Breast epithelium (tissue), 4 donors: ENCODE results near the gene NXN. TPM values are rescaled to one million over a fixed set of nuclear protein-coding genes. Genes with fewer than 3 reads are reported as not detected.

Source experiments
- DNase-seq, 2 donors: peaks; one replicate each; pipeline ENCODE4 v3.0.0-alpha.2; 2019; ENCODE audit warnings: low spot score in 2 of 2
- H3K27ac ChIP-seq, 2 donors: fragments of 200-600 bp; sonication (generic) in 1 of 2; one replicate each; pipeline ENCODE4 v1.5.1; 2016 to 2019; ENCODE audit warnings: mild to moderate bottlenecking in 1 of 2
- H3K27me3 ChIP-seq, 2 donors: fragments of 200-600 bp; sonication (generic) in 1 of 2; one replicate each; pipeline versions ENCODE4 v1.5.1 to v1.6.0; 2017 to 2019; ENCODE audit warnings: control low read depth in 1 of 2, mild to moderate bottlenecking in 1 of 2
- H3K36me3 ChIP-seq: fragments of 200-600 bp; one replicate; pipeline ENCODE4 v1.5.1; 2019
- H3K4me1 ChIP-seq, 2 donors: fragments of 200-600 bp; sonication (generic); one replicate each; pipeline ENCODE4 v1.5.1; 2016 to 2019; ENCODE audit warnings: control low read depth in 1 of 2
- H3K4me3 ChIP-seq, 3 donors: fragments of 200-600 bp; sonication (generic); 1 replicate in 2 of 3; 2 replicates in 1 of 3; pipeline ENCODE4 v1.5.1; 2016 to 2019; ENCODE audit warnings: mild to moderate bottlenecking in 3 of 3, moderate library complexity in 2 of 3
- H3K9me3 ChIP-seq, 2 donors: fragments of 200-600 bp; sonication (generic) in 1 of 2; one replicate each; pipeline ENCODE4 v1.5.1; 2016 to 2019; ENCODE audit warnings: control low read depth in 1 of 2
- POLR2A ChIP-seq: fragments of 450-650 bp; IDR thresholded peaks from one replicate; pipeline ENCODE4 v1.6.1; 2016; ENCODE audit warnings: antibody characterized with exemption, mild to moderate bottlenecking, moderate library complexity
- POLR2AphosphoS5 ChIP-seq, 3 donors: sonication (generic); formaldehyde crosslinking; IDR thresholded peaks; one replicate each; pipeline ENCODE4 v1.6.1; 2017; ENCODE audit warnings: antibody characterized with exemption in 3 of 3
- intact Hi-C: fragments of 100-400 bp; cut with DNase I; formaldehyde crosslinking; loops from one replicate; pipeline ENCODE4 v1.15.1; 2023; ENCODE audit warnings: low total_unique reads
- total RNA-seq, 3 donors: library from RNA; depleted of rRNA; stranded (reverse); fragments of >200 nt; gene quantifications; one replicate each; pipeline ENCODE4 v1.1.0, GENCODE V29; 2016
- TF ChIP-seq, protein P1 (sequence below), 3 donors: fragments of 450-650 bp; IDR thresholded peaks; one replicate each; pipeline ENCODE4 v1.5.1; 2016 to 2017; ENCODE audit warnings: antibody characterized with exemption in 3 of 3, mild to moderate bottlenecking in 3 of 3, moderate library complexity in 3 of 3

The NXN gene
- total RNA-seq, 3 donors from 2014 or later, result 9.3 to 14.3 (median 12.8) TPM

DNA sequence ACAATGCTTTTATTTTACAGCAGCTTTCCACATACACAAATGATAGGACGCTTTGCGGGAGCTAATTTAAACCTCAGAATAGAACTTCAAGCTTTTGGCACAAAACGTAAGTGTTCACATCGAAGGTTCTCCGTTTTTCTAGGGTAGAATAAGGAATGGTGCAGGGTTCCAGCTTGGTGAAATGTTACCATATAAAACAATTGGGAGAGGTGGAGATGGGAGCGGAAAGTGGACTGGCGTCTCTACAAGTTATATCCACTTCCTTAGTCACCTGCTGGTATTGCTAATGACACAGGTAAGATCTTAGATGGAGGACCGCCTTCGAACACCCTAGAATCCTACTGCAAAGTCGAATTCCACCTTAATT is 1.7 kb upstream of the NXN start:
- no peak overlapping the region for H3K4me3 ChIP-seq
- no peak for DNase-seq
- no peak for TF ChIP-seq POLR2A
- TF ChIP-seq POLR2AphosphoS5 (IDR thresholded peaks at IDR 0.05), result no peak
- TF ChIP-seq, protein P1, sequence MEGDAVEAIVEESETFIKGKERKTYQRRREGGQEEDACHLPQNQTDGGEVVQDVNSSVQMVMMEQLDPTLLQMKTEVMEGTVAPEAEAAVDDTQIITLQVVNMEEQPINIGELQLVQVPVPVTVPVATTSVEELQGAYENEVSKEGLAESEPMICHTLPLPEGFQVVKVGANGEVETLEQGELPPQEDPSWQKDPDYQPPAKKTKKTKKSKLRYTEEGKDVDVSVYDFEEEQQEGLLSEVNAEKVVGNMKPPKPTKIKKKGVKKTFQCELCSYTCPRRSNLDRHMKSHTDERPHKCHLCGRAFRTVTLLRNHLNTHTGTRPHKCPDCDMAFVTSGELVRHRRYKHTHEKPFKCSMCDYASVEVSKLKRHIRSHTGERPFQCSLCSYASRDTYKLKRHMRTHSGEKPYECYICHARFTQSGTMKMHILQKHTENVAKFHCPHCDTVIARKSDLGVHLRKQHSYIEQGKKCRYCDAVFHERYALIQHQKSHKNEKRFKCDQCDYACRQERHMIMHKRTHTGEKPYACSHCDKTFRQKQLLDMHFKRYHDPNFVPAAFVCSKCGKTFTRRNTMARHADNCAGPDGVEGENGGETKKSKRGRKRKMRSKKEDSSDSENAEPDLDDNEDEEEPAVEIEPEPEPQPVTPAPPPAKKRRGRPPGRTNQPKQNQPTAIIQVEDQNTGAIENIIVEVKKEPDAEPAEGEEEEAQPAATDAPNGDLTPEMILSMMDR (IDR thresholded peaks at IDR 0.05), result no peak
- no peaks in the 10 kb centered on the region for H3K36me3 ChIP-seq
- intact Hi-C loops, result loop anchor here (5.0 kb wide), 1 partner anchor 184 kb away; no protein-coding TSS in a partner anchor
- peaks cover 0 to 8% of the 10 kb centered on the region in 2 donors for H3K4me1 ChIP-seq
- no peak overlapping the region for H3K27ac ChIP-seq
- no peaks in the 10 kb centered on the region for H3K27me3 ChIP-seq
- H3K9me3 ChIP-seq, result no peaks in the 10 kb centered on the region

DNA sequence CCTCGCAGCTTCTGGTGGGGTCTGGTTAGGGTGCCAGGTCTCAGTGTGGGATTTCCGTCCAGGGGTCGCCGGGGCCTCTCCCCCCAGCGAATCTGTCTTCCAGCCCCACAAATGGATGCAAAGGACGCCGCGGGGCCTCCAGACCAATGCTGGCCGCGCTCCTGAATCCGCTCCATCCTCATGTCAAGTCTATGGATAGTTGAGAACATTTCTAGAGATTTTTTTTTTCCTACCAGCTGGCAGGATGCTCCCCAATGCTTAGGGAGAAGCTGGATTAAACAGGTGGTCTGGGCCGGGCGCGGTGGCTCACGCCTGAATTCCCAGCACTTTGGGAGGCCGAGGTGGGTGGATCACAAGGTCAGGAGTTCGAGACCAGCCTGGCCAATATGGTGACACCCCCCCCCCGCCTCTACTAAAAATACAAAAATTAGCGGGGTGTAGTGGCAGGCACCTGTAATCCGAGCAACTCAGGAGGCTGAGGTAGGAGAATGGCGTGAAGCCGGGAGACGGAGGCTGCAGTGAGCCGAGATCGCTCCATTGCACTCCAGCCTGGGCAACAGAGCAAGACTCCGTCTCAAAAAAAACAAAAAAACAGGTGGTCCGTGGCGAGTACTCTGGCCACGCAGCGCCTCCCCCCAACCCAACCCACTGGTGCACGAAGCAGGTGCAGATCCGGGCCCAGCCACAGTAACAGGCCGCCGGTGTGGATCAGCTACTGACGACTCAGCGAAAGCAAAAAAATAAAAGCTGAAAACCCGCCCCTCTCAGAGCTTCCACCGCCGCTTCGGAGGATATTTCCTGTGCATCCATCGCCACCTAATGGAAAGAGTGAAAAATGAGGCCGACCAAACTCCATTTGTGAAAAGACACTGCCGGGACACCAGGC is 1.1 kb upstream of the NXN start:
- Histone ChIP-seq H3K36me3 (no peaks in the 10 kb centered on the region), H3K4me3 (peak overlapping the region; percentile 58 to 85 (median 72)), H3K27me3 (no peaks in the 10 kb centered on the region), H3K27ac (peak overlapping the region; percentile 78 to 85), H3K4me1 (peaks cover 0 to 8% of the 10 kb centered on the region in 2 donors), H3K9me3 (no peaks in the 10 kb centered on the region)
- intact Hi-C loops, result loop anchor here (5.0 kb wide), 1 partner anchor 183 kb away; no protein-coding TSS in a partner anchor
- DNase-seq, result peak; percentile 72 to 76
- peak in 2 of 3 donors; percentile 47 to 64 for TF ChIP-seq POLR2AphosphoS5 (IDR thresholded peaks at IDR 0.05)
- TF ChIP-seq, protein P1 (IDR thresholded peaks at IDR 0.05), result peak; percentile 73 to 91 (median 84)
- no peak for TF ChIP-seq POLR2A

DNA sequence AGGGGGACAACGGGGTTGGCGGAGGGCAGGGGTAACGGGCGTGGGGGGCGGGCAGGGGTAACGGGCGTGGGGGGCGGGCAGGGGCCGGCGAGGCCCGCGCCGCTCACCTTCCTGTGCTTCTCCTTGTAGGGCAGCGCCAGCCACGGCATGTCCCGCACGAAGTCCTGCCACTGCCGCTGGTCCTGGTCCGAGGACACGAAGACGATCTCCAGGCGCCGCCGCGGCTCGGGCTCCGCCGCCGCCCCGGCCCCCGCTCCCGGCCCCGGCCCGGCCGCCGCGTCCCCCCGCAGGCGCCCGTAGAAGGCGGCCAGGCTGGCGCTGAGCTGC is 401 bp downstream of the NXN start:
- TF ChIP-seq POLR2A, result no peak
- TF ChIP-seq POLR2AphosphoS5 (IDR thresholded peaks at IDR 0.05), result no peak
- TF ChIP-seq, protein P1 (IDR thresholded peaks at IDR 0.05), result no peak
- no peaks in the 10 kb centered on the region for H3K9me3 ChIP-seq
- peak overlapping the region; percentile 57 to 85 for H3K27ac ChIP-seq
- no peaks in the 10 kb centered on the region for H3K27me3 ChIP-seq
- H3K4me1 ChIP-seq, result peaks cover 0 to 8% of the 10 kb centered on the region in 2 donors
- intact Hi-C loops, result no loop called here
- H3K4me3 ChIP-seq, result peak overlapping the region; percentile 58 to 85 (median 72)
- no peaks in the 10 kb centered on the region for H3K36me3 ChIP-seq
- DNase-seq, result peak in 1 of 2 donors; percentile 46

DNA sequence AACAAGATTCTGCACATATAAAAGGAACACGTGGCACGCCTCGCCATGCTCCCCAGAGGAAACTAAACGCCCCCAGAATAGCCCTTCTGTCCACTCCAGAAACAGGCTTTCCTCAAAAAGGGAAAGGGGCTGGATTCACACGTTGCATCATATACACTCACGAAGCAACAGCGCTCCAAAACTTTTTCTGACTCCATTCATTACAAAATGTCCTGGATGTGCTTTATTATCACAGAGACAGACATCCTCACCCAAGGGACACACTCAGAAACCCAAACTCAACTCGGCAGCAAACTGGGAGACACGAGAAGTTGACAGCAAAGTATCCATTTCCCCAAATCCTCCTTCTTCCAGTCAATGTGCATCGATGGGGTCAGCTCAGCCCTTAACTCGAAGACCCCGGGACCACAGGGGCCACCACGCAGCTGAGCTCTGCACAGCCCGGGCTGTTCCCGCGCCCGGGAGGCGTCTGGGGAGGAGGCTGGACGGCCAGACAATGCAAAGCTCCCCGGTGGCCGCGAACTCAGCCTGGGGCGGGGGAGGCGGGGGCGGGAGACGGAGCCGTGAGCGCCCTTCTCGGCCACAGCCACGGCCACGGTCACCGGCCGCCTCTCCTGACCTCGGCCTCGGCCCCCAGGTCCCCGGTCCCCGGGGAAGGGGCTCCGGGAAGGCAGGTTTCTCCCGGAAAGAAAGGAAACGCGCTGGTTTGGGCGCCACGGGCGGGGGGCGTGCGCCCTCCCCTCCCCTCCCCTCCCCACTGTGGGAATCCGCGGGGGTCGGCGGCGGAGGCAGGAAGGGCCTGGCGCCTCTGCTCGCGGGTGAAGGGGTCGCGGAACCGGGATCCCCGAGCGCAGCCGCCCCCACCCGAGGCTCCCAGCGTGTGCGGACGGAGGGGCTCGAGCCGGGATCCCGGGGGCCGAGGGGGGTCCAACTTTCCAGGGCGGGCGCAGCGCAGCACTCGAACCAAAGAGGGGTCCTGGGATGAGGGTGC is 1.2 kb downstream of the NXN start:
- H3K4me3 ChIP-seq, result peak overlapping the region; percentile 58 to 85 (median 72)
- H3K4me1 ChIP-seq, result peaks cover 0 to 8% of the 10 kb centered on the region in 2 donors
- H3K9me3 ChIP-seq, result no peaks in the 10 kb centered on the region
- DNase-seq, result no peak
- H3K27ac ChIP-seq, result peak overlapping the region; percentile 48 to 64
- no peak for TF ChIP-seq POLR2A
- TF ChIP-seq, protein P1 (IDR thresholded peaks at IDR 0.05), result no peak
- H3K36me3 ChIP-seq, result no peaks in the 10 kb centered on the region
- no peaks in the 10 kb centered on the region for H3K27me3 ChIP-seq
- intact Hi-C loops, result no loop called here
